ENCODE measurements around the gene RBM7.

The RBM7 gene

GRCh38 chr11:114449845-114450244 is 49.4 kb downstream of the RBM7 start:
- no peak for DNase-seq

DNA sequence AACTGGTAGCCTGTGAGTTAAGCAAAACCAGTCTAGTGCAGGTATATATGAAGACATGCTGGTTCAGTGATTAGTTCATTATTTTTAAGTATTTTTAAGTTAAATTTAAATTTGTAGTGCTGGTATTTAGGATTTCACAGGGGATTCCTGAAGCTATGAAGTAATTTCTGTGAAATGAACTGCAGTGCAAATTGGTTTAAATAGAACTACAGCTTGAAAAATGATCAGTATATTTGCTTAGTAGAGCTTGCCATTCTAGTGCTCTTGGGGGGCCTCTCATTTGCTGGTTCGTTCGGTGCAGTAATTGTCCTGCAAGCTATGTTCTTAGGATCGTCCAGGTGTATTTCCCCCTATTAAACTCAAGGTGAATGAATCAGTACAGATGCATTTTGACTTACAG is 51.9 kb downstream of the RBM7 start:
- no peak for DNase-seq
